Prostate gland (tissue), 2 donors: ENCODE measurements around the gene P4HA3.

Source experiments
- CTCF ChIP-seq, 4 experiments: fragments of 200-600 bp in 2 of 4; fragments of 450-650 bp in 2 of 4; sonication (generic) in 2 of 4; IDR thresholded peaks; 1 replicate in 3 of 4; 2 replicates in 1 of 4; pipeline ENCODE4 v1.5.1; 2016 to 2019; ENCODE audit warnings: antibody characterized with exemption in 4 of 4, mild to moderate bottlenecking in 2 of 4, moderate library complexity in 2 of 4
- POLR2A ChIP-seq: fragments of 450-650 bp; IDR thresholded peaks from one replicate; pipeline ENCODE4 v1.6.1; 2016; ENCODE audit warnings: antibody characterized with exemption, mild to moderate bottlenecking
- POLR2AphosphoS5 ChIP-seq: sonication (generic); formaldehyde crosslinking; IDR thresholded peaks from one replicate; pipeline ENCODE4 v1.6.1; 2017; ENCODE audit warnings: antibody characterized with exemption

GRCh38 chr11:74237541-74237940 is 73.9 kb downstream of the P4HA3 start:
- TF ChIP-seq CTCF (IDR thresholded peaks at IDR 0.05), result no peak
- TF ChIP-seq POLR2AphosphoS5, result no peak
- TF ChIP-seq POLR2A, result no peak
